IMR-90 (cell line): Measurements from ENCODE around the gene RMND5B. TPM values are rescaled to one million over a fixed set of nuclear protein-coding genes. Genes with fewer than 3 reads are reported as not detected.

Experiments used
- ATAC-seq: fragments of 200-7000 bp; cut with Tn5 transposase; 2 replicates; pipeline ENCODE4 v1.9.1; 2020; ENCODE audit warnings: low read depth, mild to moderate bottlenecking, moderate library complexity
- BruUV-seq: library from RNA; stranded (reverse); fragments of 400-500 nt; replicated peaks from 2 replicates; lab custom pipeline; 2021; lab: Mats Ljungman, UMichigan
- CTCF ChIA-PET: fragments of 300-600 bp; formaldehyde crosslinking; extraction: SDS; loops from one replicate; lab custom pipeline; 2021; ENCODE audit warnings: antibody characterized with exemption; lab: Yijun Ruan, JAX
- POLR2A ChIA-PET: fragments of 300-600 bp; sonication (Branson Sonifier 250); formaldehyde crosslinking; loops from one replicate; lab custom pipeline; 2022; ENCODE audit warnings: antibody characterized with exemption; ENCODE audit not compliant: unreplicated experiment; lab: Charles Lee
- DNase-seq: peaks from one replicate; pipeline ENCODE4 v3.0.0; 2013
- H2AFZ ChIP-seq: replicated peaks from 2 replicates; pipeline ENCODE3; 2013; ENCODE audit warnings: low read length, mild to moderate bottlenecking; ENCODE audit not compliant: poor library complexity
- H2AK5ac ChIP-seq: 2 replicates; pipeline ENCODE4 v1.6.1; 2013; ENCODE audit warnings: low read depth, low read length, inconsistent platforms
- H2AK9ac ChIP-seq: replicated peaks from 2 replicates; pipeline ENCODE3; 2013; ENCODE audit warnings: mild to moderate bottlenecking, low read depth, low read length, moderate library complexity; ENCODE audit not compliant: poor library complexity
- H2BK120ac ChIP-seq: 2 replicates; pipeline ENCODE4 v1.6.1; 2013; ENCODE audit warnings: low read depth, low read length, inconsistent platforms
- H2BK15ac ChIP-seq: 3 replicates; pipeline ENCODE4 v1.6.1; 2013; ENCODE audit warnings: low read depth, low read length, inconsistent platforms
- H2BK20ac ChIP-seq: 2 replicates; pipeline ENCODE4 v1.6.1; 2013; ENCODE audit warnings: low read depth, mild to moderate bottlenecking, inconsistent platforms, low read length, moderate library complexity
- H2BK5ac ChIP-seq: 2 replicates; pipeline ENCODE4 v1.6.1; 2013; ENCODE audit warnings: mild to moderate bottlenecking, low read depth, low read length, inconsistent platforms; ENCODE audit not compliant: poor library complexity, severe bottlenecking
- H3K14ac ChIP-seq: replicated peaks from 2 replicates; pipeline ENCODE4 v1.6.1; 2013; ENCODE audit warnings: low read depth, low read length, inconsistent platforms
- H3K18ac ChIP-seq: 2 replicates; pipeline ENCODE4 v1.6.1; 2013; ENCODE audit warnings: low read depth, low read length, control low read depth
- H3K23ac ChIP-seq: 2 replicates; pipeline ENCODE4 v1.6.1; 2013; ENCODE audit warnings: low read depth, low read length, inconsistent platforms
- H3K27ac ChIP-seq: 2 replicates; pipeline ENCODE4 v1.5.1; 2013; ENCODE audit warnings: mild to moderate bottlenecking, control low read depth, low read length; ENCODE audit not compliant: insufficient read depth
- H3K27me3 ChIP-seq: 2 replicates; pipeline ENCODE4 v1.6.1; 2013; ENCODE audit warnings: low read length; ENCODE audit not compliant: control insufficient read depth, insufficient read depth
- H3K36me3 ChIP-seq: 2 replicates; pipeline ENCODE4 v1.6.1; 2013; ENCODE audit warnings: low read length, mixed read lengths; ENCODE audit not compliant: control insufficient read depth, insufficient read depth
- H3K4ac ChIP-seq: 2 replicates; pipeline ENCODE4 v1.6.1; 2013; ENCODE audit warnings: low read depth, low read length, inconsistent platforms
- H3K4me1 ChIP-seq: 2 replicates; pipeline ENCODE4 v1.6.1; 2013; ENCODE audit warnings: low read length, mixed read lengths; ENCODE audit not compliant: control insufficient read depth, insufficient read depth
- H3K4me2 ChIP-seq: 2 replicates; pipeline ENCODE4 v1.6.1; 2013; ENCODE audit warnings: low read depth, mild to moderate bottlenecking, control low read depth, low read length, moderate library complexity
- H3K4me3 ChIP-seq: 2 replicates; pipeline ENCODE4 v1.5.1; 2013; ENCODE audit warnings: low read depth, mild to moderate bottlenecking, control low read depth, low read length, moderate library complexity; ENCODE audit not compliant: insufficient read depth
- H3K56ac ChIP-seq: 2 replicates; pipeline ENCODE4 v1.6.1; 2013; ENCODE audit warnings: low read length, inconsistent platforms; ENCODE audit not compliant: insufficient read depth; ENCODE audit errors: extremely low read depth
- H3K79me1 ChIP-seq, 2 experiments: 2 replicates each; pipeline ENCODE4 v1.6.1; 2013; ENCODE audit warnings: low read length in 2 of 2, inconsistent platforms in 1 of 2, low read depth in 1 of 2
- H3K9ac ChIP-seq: 2 replicates; pipeline ENCODE4 v1.6.1; 2013; ENCODE audit warnings: low read depth, low read length, control low read depth
- H3K9me1 ChIP-seq: 2 replicates; pipeline ENCODE4 v1.6.1; 2013; ENCODE audit warnings: low read length, inconsistent platforms; ENCODE audit not compliant: insufficient read depth
- H3K9me3 ChIP-seq: 2 replicates; pipeline ENCODE4 v1.6.1; 2013; ENCODE audit warnings: low read length; ENCODE audit not compliant: control insufficient read depth, insufficient read depth
- H4K20me1 ChIP-seq: 2 replicates; pipeline ENCODE4 v1.6.1; 2013; ENCODE audit warnings: low read length, inconsistent platforms; ENCODE audit not compliant: insufficient read depth
- H4K5ac ChIP-seq: 2 replicates; pipeline ENCODE4 v1.6.1; 2013; ENCODE audit warnings: mild to moderate bottlenecking, low read depth, low read length, control low read depth
- H4K8ac ChIP-seq, 2 experiments: 2 replicates each; pipeline ENCODE4 v1.6.1; 2013; ENCODE audit warnings: low read depth in 2 of 2, low read length in 2 of 2, control low read depth in 1 of 2, inconsistent platforms in 1 of 2
- H4K91ac ChIP-seq: 2 replicates; pipeline ENCODE4 v1.6.1; 2013; ENCODE audit warnings: low read depth, low read length, inconsistent platforms; ENCODE audit not compliant: insufficient read depth
- CEBPB ChIP-seq: IDR thresholded peaks from 2 replicates; pipeline ENCODE4 v1.6.1; 2012; ENCODE audit warnings: low read depth, low read length, improper control_type of control experiment
- CHD1 ChIP-seq: IDR thresholded peaks from 2 replicates; pipeline ENCODE4 v1.6.1; 2012; ENCODE audit warnings: low read depth, low read length, improper control_type of control experiment
- FOS ChIP-seq: fragments of 150-350 bp; IDR thresholded peaks from 2 replicates; pipeline ENCODE4 v1.6.1; 2016; ENCODE audit warnings: low read depth, low read length
- MAFK ChIP-seq: IDR thresholded peaks from 2 replicates; pipeline ENCODE4 v1.6.1; 2012; ENCODE audit warnings: low read depth, low read length, improper control_type of control experiment
- MAZ ChIP-seq: IDR thresholded peaks from 2 replicates; pipeline ENCODE4 v1.6.1; 2012; ENCODE audit warnings: low read depth, mild to moderate bottlenecking, low read length, improper control_type of control experiment, moderate library complexity, borderline replicate concordance
- MXI1 ChIP-seq: IDR thresholded peaks from 2 replicates; pipeline ENCODE4 v1.6.1; 2012; ENCODE audit warnings: low read depth, mild to moderate bottlenecking, low read length, moderate library complexity, borderline replicate concordance
- POLR2A ChIP-seq: IDR thresholded peaks from 2 replicates; pipeline ENCODE4 v1.6.1; 2012; ENCODE audit warnings: mild to moderate bottlenecking, low read depth, low read length
- RAD21 ChIP-seq: IDR thresholded peaks from 2 replicates; pipeline ENCODE4 v1.6.1; 2012; ENCODE audit warnings: low read length, improper control_type of control experiment
- RCOR1 ChIP-seq: IDR thresholded peaks from 2 replicates; pipeline ENCODE4 v1.6.1; 2012; ENCODE audit warnings: mild to moderate bottlenecking, low read length, improper control_type of control experiment; ENCODE audit not compliant: insufficient replicate concordance
- SMC3 ChIP-seq: fragments of 150-350 bp; IDR thresholded peaks from 2 replicates; pipeline ENCODE4 v1.6.1; 2016; ENCODE audit warnings: low read depth, mild to moderate bottlenecking, antibody characterized with exemption, low read length, moderate library complexity
- WGBS, 2 experiments: methylation state at CpG; one replicate each; pipeline versions ENCODE4 v1.1.5 to v1.1.7; 2013; ENCODE audit warnings: missing lambda C conversion rate in 2 of 2; ENCODE audit not compliant: insufficient read length in 1 of 2; ENCODE audit errors: extremely low coverage in 2 of 2; 5-methylcytosine and 5-hydroxymethylcytosine counted together
- dilution Hi-C: fragments of 300-500 bp; cut with HindIII; formaldehyde crosslinking; loops from one replicate; pipeline ENCODE4 v1.14.3; 2018; ENCODE audit warnings: low sequenced_read_pairs; ENCODE audit not compliant: unreplicated experiment
- in situ Hi-C: fragments of 300-500 bp; cut with MboI; formaldehyde crosslinking; loops from 3 replicates; pipeline ENCODE4 v1.14.3; 2019; ENCODE audit warnings: low sequenced_read_pairs, inconsistent platforms, mixed read lengths
- intact Hi-C: fragments of 100-400 bp; cut with micrococcal nuclease; formaldehyde crosslinking; loops from 2 replicates; pipeline ENCODE4 v1.10.0; 2022
- polyA plus RNA-seq, 3 experiments: library from polyadenylated mRNA; depleted of rRNA; stranded (reverse); fragments of >200 nt; gene quantifications; 2 replicates each; pipeline ENCODE4 v1.2.3, GENCODE V29; 2012; ENCODE audit warnings: low replicate concordance in 1 of 3
- total RNA-seq: library from RNA; depleted of rRNA; stranded (reverse); fragments of >200 nt; gene quantifications from 2 replicates; pipeline ENCODE4 v1.2.3, GENCODE V29; 2012
- TF ChIP-seq, protein P1 (sequence below): fragments of 150-350 bp; IDR thresholded peaks from 2 replicates; pipeline ENCODE4 v1.6.1; 2016; ENCODE audit warnings: low read depth, mild to moderate bottlenecking, low read length, moderate library complexity, borderline replicate concordance
- TF ChIP-seq, protein P2 (sequence below): fragments of 150-350 bp; IDR thresholded peaks from 2 replicates; pipeline ENCODE4 v1.6.1; 2017; ENCODE audit warnings: mild to moderate bottlenecking, antibody characterized with exemption, low read length, low read depth

The RMND5B gene
- total and polyA plus RNA-seq, 2 of the 4 experiments (the other 2 are of a cell fraction), result 14.0 to 19.5 TPM

DNA sequence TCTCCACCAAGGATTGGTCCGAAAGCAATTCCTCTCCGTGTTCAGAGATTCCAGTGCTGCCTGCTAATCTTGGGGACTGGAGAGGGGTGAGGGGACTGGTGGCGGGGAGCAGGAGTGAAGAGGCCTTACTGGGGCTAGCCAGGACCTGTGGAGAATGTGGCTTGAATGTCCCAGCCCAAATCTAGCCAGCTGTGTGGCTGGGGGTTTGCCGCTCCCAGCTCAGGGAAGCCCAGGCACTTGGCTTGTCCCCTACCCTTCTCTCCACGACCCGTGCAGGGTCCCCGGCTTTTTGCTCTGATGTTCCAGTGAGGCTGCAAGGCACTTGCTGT, 15.0 kb upstream of the RMND5B start:
- H2AK9ac ChIP-seq, result no peak overlapping the region
- dilution Hi-C loops, result no loop called here
- H3K4me2 ChIP-seq, result no peak overlapping the region
- no peak overlapping the region for H3K23ac ChIP-seq
- H3K18ac ChIP-seq, result no peak overlapping the region
- intact Hi-C loops, result no loop called here
- 17% methylated on average over 1 of the region's 7 CpGs; no CpG with 5 or more reads in 1 of the 2 experiments for WGBS, 2 experiments
- no peaks in the 10 kb centered on the region for H3K79me1 ChIP-seq
- H3K27me3 ChIP-seq, result peaks cover 42% of the 10 kb centered on the region
- TF ChIP-seq MAFK, result no peak
- no peak for TF ChIP-seq RCOR1
- TF ChIP-seq MAZ, result no peak
- TF ChIP-seq CEBPB, result no peak
- TF ChIP-seq MXI1, result no peak
- no peak for TF ChIP-seq RAD21
- no peak for TF ChIP-seq FOS
- TF ChIP-seq SMC3, result no peak
- TF ChIP-seq POLR2A, result no peak
- TF ChIP-seq, protein P1, sequence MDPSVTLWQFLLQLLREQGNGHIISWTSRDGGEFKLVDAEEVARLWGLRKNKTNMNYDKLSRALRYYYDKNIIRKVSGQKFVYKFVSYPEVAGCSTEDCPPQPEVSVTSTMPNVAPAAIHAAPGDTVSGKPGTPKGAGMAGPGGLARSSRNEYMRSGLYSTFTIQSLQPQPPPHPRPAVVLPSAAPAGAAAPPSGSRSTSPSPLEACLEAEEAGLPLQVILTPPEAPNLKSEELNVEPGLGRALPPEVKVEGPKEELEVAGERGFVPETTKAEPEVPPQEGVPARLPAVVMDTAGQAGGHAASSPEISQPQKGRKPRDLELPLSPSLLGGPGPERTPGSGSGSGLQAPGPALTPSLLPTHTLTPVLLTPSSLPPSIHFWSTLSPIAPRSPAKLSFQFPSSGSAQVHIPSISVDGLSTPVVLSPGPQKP, result no peak
- TF ChIP-seq, protein P2, sequence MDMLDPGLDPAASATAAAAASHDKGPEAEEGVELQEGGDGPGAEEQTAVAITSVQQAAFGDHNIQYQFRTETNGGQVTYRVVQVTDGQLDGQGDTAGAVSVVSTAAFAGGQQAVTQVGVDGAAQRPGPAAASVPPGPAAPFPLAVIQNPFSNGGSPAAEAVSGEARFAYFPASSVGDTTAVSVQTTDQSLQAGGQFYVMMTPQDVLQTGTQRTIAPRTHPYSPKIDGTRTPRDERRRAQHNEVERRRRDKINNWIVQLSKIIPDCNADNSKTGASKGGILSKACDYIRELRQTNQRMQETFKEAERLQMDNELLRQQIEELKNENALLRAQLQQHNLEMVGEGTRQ, result no peak
- no peak for TF ChIP-seq CHD1
- H3K9me3 ChIP-seq, result no peaks in the 10 kb centered on the region
- no peaks in the 10 kb centered on the region for H4K20me1 ChIP-seq
- BruUV-seq, result no TSS peak
- no peaks in the 10 kb centered on the region; the same call in 1 of the 2 replicates for H3K4me1 ChIP-seq
- in situ Hi-C loops, result no loop called here
- H4K5ac ChIP-seq, result no peak overlapping the region
- DNase-seq (no peak), ATAC-seq (no peak)
- H3K27ac ChIP-seq, result no peak overlapping the region
- no peak overlapping the region for H2AK5ac ChIP-seq
- H2BK20ac ChIP-seq, result no peak overlapping the region
- no peak overlapping the region for H3K4me3 ChIP-seq
- no peak overlapping the region for H2BK5ac ChIP-seq
- H2BK15ac ChIP-seq, result no peak overlapping the region
- CTCF ChIA-PET, result no interaction called here
- no peak overlapping the region for H2AFZ ChIP-seq
- no peak overlapping the region for H4K91ac ChIP-seq
- no peak overlapping the region for H3K4ac ChIP-seq
- POLR2A ChIA-PET, result no interaction called here
- H3K14ac ChIP-seq, result no peak overlapping the region
- H2BK120ac ChIP-seq, result no peak overlapping the region
- no peaks in the 10 kb centered on the region for H3K36me3 ChIP-seq
- no peak overlapping the region for H3K9ac ChIP-seq
- no peaks in the 10 kb centered on the region for H3K9me1 ChIP-seq
- H3K56ac ChIP-seq, result no peak overlapping the region
- no peak overlapping the region for H4K8ac ChIP-seq
